HUES6 (cell line): Measurements from ENCODE around the gene RALA.
"Not testable (repeated sequence)": the region's sequence is repeated elsewhere in the genome, so short reads cannot be mapped to it uniquely, and the experiment has no call there.

Experiments used
- H3K27ac ChIP-seq: 2 replicates; pipeline ENCODE4 v1.7.0; 2013; ENCODE audit warnings: low read depth, mild to moderate bottlenecking, low read length, inconsistent platforms
- H3K27me3 ChIP-seq: 2 replicates; pipeline ENCODE4 v1.6.1; 2013; ENCODE audit warnings: low read length; ENCODE audit not compliant: control insufficient read depth, insufficient read depth
- H3K36me3 ChIP-seq: 2 replicates; pipeline ENCODE4 v1.6.1; 2013; ENCODE audit warnings: low read length; ENCODE audit not compliant: control insufficient read depth, insufficient read depth
- H3K4me1 ChIP-seq: 2 replicates; pipeline ENCODE4 v1.6.1; 2013; ENCODE audit warnings: low read length; ENCODE audit not compliant: control insufficient read depth, insufficient read depth
- H3K4me3 ChIP-seq: 2 replicates; pipeline ENCODE4 v1.5.1; 2013; ENCODE audit warnings: low read depth, low read length
- H3K9ac ChIP-seq: one replicate; pipeline ENCODE4 v1.6.1; 2013; ENCODE audit warnings: mild to moderate bottlenecking, low read length
- H3K9me3 ChIP-seq: 2 replicates; pipeline ENCODE4 v1.6.1; 2013; ENCODE audit warnings: low read depth, low read length; ENCODE audit not compliant: control insufficient read depth, insufficient read depth

The RALA gene

GRCh38 chr7:39650676-39651075 lies 27.3 kb downstream of the RALA start:
- H3K27me3 ChIP-seq, result no peaks in the 10 kb centered on the region
- H3K9ac ChIP-seq, result no peak overlapping the region
- H3K4me3 ChIP-seq, result no peak overlapping the region
- H3K36me3 ChIP-seq, result 0 out of 2 replicates have a peak, but pooled peaks cover 3% of the 10 kb centered on the region
- H3K9me3 ChIP-seq, result peaks cover 8% of the 10 kb centered on the region
- no peaks in the 10 kb centered on the region for H3K4me1 ChIP-seq
- no peak overlapping the region for H3K27ac ChIP-seq

GRCh38 chr7:39651265-39651664 lies 27.9 kb downstream of the RALA start:
- no peaks in the 10 kb centered on the region for H3K4me1 ChIP-seq
- H3K9me3 ChIP-seq, result peaks cover 8% of the 10 kb centered on the region
- H3K27ac ChIP-seq, result no peak overlapping the region
- 0 out of 2 replicates have a peak, but pooled peaks cover 3% of the 10 kb centered on the region for H3K36me3 ChIP-seq
- H3K9ac ChIP-seq, result no peak overlapping the region
- no peak overlapping the region for H3K4me3 ChIP-seq
- H3K27me3 ChIP-seq, result no peaks in the 10 kb centered on the region

GRCh38 chr7:39656415-39656814 lies 33.0 kb downstream of the RALA start:
- H3K9ac ChIP-seq, result no peak overlapping the region
- no peak overlapping the region for H3K4me3 ChIP-seq
- H3K9me3 ChIP-seq, result peaks cover 21% of the 10 kb centered on the region
- H3K27ac ChIP-seq, result no peak overlapping the region
- H3K27me3 ChIP-seq, result no peaks in the 10 kb centered on the region
- peaks cover 16% of the 10 kb centered on the region; the same call in 1 of the 2 replicates for H3K36me3 ChIP-seq
- H3K4me1 ChIP-seq, result no peaks in the 10 kb centered on the region

- Histone ChIP-seq H3K9me3 (peaks cover 38% of the 10 kb centered on the region), H3K4me1 (no peaks in the 10 kb centered on the region), H3K9ac (no peak overlapping the region), H3K27ac (no peak overlapping the region), H3K4me3 (no peak overlapping the region), H3K36me3 (peaks cover 18% of the 10 kb centered on the region), H3K27me3 (no peaks in the 10 kb centered on the region)
Measured at GRCh38 chr7:39659356-39660013, 36.1 kb downstream of the RALA start.

GRCh38 chr7:39661960-39662359 lies 38.6 kb downstream of the RALA start:
- peaks cover 18% of the 10 kb centered on the region for H3K36me3 ChIP-seq
- H3K4me1 ChIP-seq, result peaks cover 6% of the 10 kb centered on the region; the same call in 1 of the 2 replicates
- no peaks in the 10 kb centered on the region for H3K27me3 ChIP-seq
- H3K4me3 ChIP-seq, result no peak overlapping the region
- H3K9me3 ChIP-seq, result peaks cover 30% of the 10 kb centered on the region
- H3K27ac ChIP-seq, result no peak overlapping the region
- no peak overlapping the region for H3K9ac ChIP-seq

GRCh38 chr7:39663263-39663662 lies 39.9 kb downstream of the RALA start:
- Histone ChIP-seq H3K4me1 (peaks cover 10% of the 10 kb centered on the region; the same call in 1 of the 2 replicates), H3K27me3 (no peaks in the 10 kb centered on the region), H3K4me3 (no peak overlapping the region), H3K9me3 (peaks cover 30% of the 10 kb centered on the region), H3K36me3 (peaks cover 18% of the 10 kb centered on the region), H3K9ac (no peak overlapping the region), H3K27ac (no peak overlapping the region)

GRCh38 chr7:39664057-39664456 lies 40.7 kb downstream of the RALA start:
- H3K9me3 ChIP-seq, result peaks cover 30% of the 10 kb centered on the region
- H3K27me3 ChIP-seq, result no peaks in the 10 kb centered on the region
- H3K9ac ChIP-seq, result no peak overlapping the region
- H3K4me1 ChIP-seq, result peaks cover 10% of the 10 kb centered on the region; the same call in 1 of the 2 replicates
- no peak overlapping the region for H3K27ac ChIP-seq
- no peak overlapping the region for H3K4me3 ChIP-seq
- peaks cover 16% of the 10 kb centered on the region for H3K36me3 ChIP-seq

- peaks cover 10% of the 10 kb centered on the region; the same call in 1 of the 2 replicates for H3K4me1 ChIP-seq
- H3K9ac ChIP-seq, result no peak overlapping the region
- no peak overlapping the region for H3K27ac ChIP-seq
- H3K4me3 ChIP-seq, result no peak overlapping the region
- no peaks in the 10 kb centered on the region for H3K27me3 ChIP-seq
- peaks cover 30% of the 10 kb centered on the region for H3K9me3 ChIP-seq
- peaks cover 11% of the 10 kb centered on the region for H3K36me3 ChIP-seq
Measured at GRCh38 chr7:39664585-39664984, 41.2 kb downstream of the RALA start.

- Histone ChIP-seq H3K27me3 (no peaks in the 10 kb centered on the region), H3K9me3 (peaks cover 16% of the 10 kb centered on the region), H3K4me1 (peaks cover 10% of the 10 kb centered on the region; the same call in 1 of the 2 replicates), H3K4me3 (no peak overlapping the region), H3K27ac (no peak overlapping the region), H3K36me3 (peaks cover 3% of the 10 kb centered on the region; the same call in 1 of the 2 replicates), H3K9ac (no peak overlapping the region)
Measured at GRCh38 chr7:39666562-39666961, 43.2 kb downstream of the RALA start.

GRCh38 chr7:39667341-39667923 lies 44.1 kb downstream of the RALA start:
- no peaks in the 10 kb centered on the region for H3K27me3 ChIP-seq
- H3K27ac ChIP-seq, result no peak overlapping the region
- H3K9ac ChIP-seq, result no peak overlapping the region
- no peaks in the 10 kb centered on the region for H3K36me3 ChIP-seq
- peaks cover 10% of the 10 kb centered on the region; the same call in 1 of the 2 replicates for H3K4me1 ChIP-seq
- H3K9me3 ChIP-seq, result peaks cover 7% of the 10 kb centered on the region
- H3K4me3 ChIP-seq, result no peak overlapping the region

GRCh38 chr7:39668280-39668679 lies 44.9 kb downstream of the RALA start:
- H3K36me3 ChIP-seq, result not testable (repeated sequence)

More at GRCh38 chr7:39668280-39668679, 44.9 kb downstream of the RALA start:
- H3K9me3 ChIP-seq, H3K27me3 ChIP-seq, H3K4me3 ChIP-seq, H3K27ac ChIP-seq, H3K9ac ChIP-seq: not testable (repeated sequence)
- H3K4me1 ChIP-seq, result peaks cover 10% of the 10 kb centered on the region; the same call in 1 of the 2 replicates
